Smooth muscle cell (in vitro differentiated cells): ENCODE measurements around the gene ADAMTS17. TPM values are rescaled to one million over a fixed set of nuclear protein-coding genes. Genes with fewer than 3 reads are reported as not detected.

Source experiments
- DNase-seq: peaks from one replicate; lab custom pipeline; 2025; ENCODE audit not compliant: unreplicated experiment; lab: John Stamatoyannopoulos, UW
- H2AFZ ChIP-seq: fragments of 200-600 bp; sonication (generic); 2 replicates; pipeline ENCODE4 v1.6.0; 2016; ENCODE audit warnings: antibody characterized with exemption, low read depth, mild to moderate bottlenecking
- H3F3A ChIP-seq: fragments of 200-600 bp; sonication (generic); 2 replicates; pipeline ENCODE4 v1.6.0; 2017; ENCODE audit warnings: antibody characterized with exemption, low read depth
- H3K27ac ChIP-seq: fragments of 200-600 bp; sonication (generic); 2 replicates; pipeline ENCODE4 v1.5.1; 2016; ENCODE audit warnings: low read depth, mild to moderate bottlenecking
- H3K27me3 ChIP-seq: fragments of 200-600 bp; sonication (generic); 2 replicates; pipeline ENCODE4 v1.6.1; 2016; ENCODE audit warnings: low read depth, mild to moderate bottlenecking
- H3K36me3 ChIP-seq: fragments of 200-600 bp; sonication (generic); 2 replicates; pipeline ENCODE4 v1.5.1; 2016; ENCODE audit warnings: low read depth
- H3K4me1 ChIP-seq: fragments of 200-600 bp; sonication (generic); 2 replicates; pipeline ENCODE4 v1.5.1; 2016; ENCODE audit warnings: low read depth
- H3K4me2 ChIP-seq: fragments of 200-600 bp; sonication (generic); 2 replicates; pipeline ENCODE4 v1.6.0; 2016; ENCODE audit warnings: mild to moderate bottlenecking
- H3K4me3 ChIP-seq: fragments of 200-600 bp; sonication (generic); 2 replicates; pipeline ENCODE4 v1.5.1; 2016; ENCODE audit warnings: mild to moderate bottlenecking
- H3K79me2 ChIP-seq: fragments of 200-600 bp; sonication (generic); 2 replicates; pipeline ENCODE4 v1.6.0; 2016; ENCODE audit warnings: low read depth, mild to moderate bottlenecking
- H3K9ac ChIP-seq: fragments of 200-600 bp; sonication (generic); 2 replicates; pipeline ENCODE4 v1.6.0; 2016; ENCODE audit warnings: low read depth
- H3K9me3 ChIP-seq: fragments of 200-600 bp; sonication (generic); replicated peaks from 2 replicates; pipeline ENCODE4 v1.5.1; 2016; ENCODE audit warnings: low read depth
- H4K20me1 ChIP-seq: fragments of 200-600 bp; sonication (generic); 2 replicates; pipeline ENCODE4 v1.6.0; 2016; ENCODE audit warnings: low read depth
- WGBS: methylation state at CpG from one replicate; pipeline ENCODE4 v1.1.7; 2016; ENCODE audit warnings: low lambda C conversion rate; 5-methylcytosine and 5-hydroxymethylcytosine counted together
- polyA plus RNA-seq: library from polyadenylated mRNA; unstranded; fragments of >200 nt; fragmentation: Nextera tagmentation; extraction: Ambion mirVana; gene quantifications from 2 replicates; pipeline ENCODE4 v1.2.1, GENCODE V29; 2016
- total RNA-seq: library from RNA; depleted of rRNA; stranded (reverse); fragments of >200 nt; gene quantifications from 2 replicates; pipeline ENCODE4 v1.2.3, GENCODE V29; 2014
- TF ChIP-seq, protein P1 (sequence below): fragments of 200-600 bp; sonication (generic); IDR thresholded peaks from 2 replicates; pipeline ENCODE4 v1.5.1; 2017; ENCODE audit warnings: borderline replicate concordance, mild to moderate bottlenecking, antibody characterized with exemption; ENCODE audit not compliant: insufficient read depth, poor library complexity, severe bottlenecking

The ADAMTS17 gene
- total and polyA plus RNA-seq, 2 experiments from 2014 or later, result 0.63 to 3.1 TPM

- H3K36me3 ChIP-seq, result no peaks in the 10 kb centered on the region
- no peaks in the 10 kb centered on the region for H4K20me1 ChIP-seq
- no peak overlapping the region for H3K4me3 ChIP-seq
- no peak overlapping the region for H3K27ac ChIP-seq
- no peaks in the 10 kb centered on the region for H3K79me2 ChIP-seq
- H3K4me1 ChIP-seq, result peaks cover 9% of the 10 kb centered on the region
- no peak for DNase-seq
- WGBS, result 41% methylated on average over 7 of the region's 7 CpGs
- H3K9me3 ChIP-seq, result no peaks in the 10 kb centered on the region
- no peaks in the 10 kb centered on the region for H3K27me3 ChIP-seq
- no peak overlapping the region for H3K9ac ChIP-seq
- TF ChIP-seq, protein P1, sequence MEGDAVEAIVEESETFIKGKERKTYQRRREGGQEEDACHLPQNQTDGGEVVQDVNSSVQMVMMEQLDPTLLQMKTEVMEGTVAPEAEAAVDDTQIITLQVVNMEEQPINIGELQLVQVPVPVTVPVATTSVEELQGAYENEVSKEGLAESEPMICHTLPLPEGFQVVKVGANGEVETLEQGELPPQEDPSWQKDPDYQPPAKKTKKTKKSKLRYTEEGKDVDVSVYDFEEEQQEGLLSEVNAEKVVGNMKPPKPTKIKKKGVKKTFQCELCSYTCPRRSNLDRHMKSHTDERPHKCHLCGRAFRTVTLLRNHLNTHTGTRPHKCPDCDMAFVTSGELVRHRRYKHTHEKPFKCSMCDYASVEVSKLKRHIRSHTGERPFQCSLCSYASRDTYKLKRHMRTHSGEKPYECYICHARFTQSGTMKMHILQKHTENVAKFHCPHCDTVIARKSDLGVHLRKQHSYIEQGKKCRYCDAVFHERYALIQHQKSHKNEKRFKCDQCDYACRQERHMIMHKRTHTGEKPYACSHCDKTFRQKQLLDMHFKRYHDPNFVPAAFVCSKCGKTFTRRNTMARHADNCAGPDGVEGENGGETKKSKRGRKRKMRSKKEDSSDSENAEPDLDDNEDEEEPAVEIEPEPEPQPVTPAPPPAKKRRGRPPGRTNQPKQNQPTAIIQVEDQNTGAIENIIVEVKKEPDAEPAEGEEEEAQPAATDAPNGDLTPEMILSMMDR, result no peak
- peak overlapping the region; percentile 60 for H2AFZ ChIP-seq
- H3K4me2 ChIP-seq, result peak overlapping the region; percentile 62
- H3F3A ChIP-seq, result no peaks in the 10 kb centered on the region
Measured at GRCh38 chr15:100308213-100308600, 33.6 kb downstream of the ADAMTS17 start.

DNA sequence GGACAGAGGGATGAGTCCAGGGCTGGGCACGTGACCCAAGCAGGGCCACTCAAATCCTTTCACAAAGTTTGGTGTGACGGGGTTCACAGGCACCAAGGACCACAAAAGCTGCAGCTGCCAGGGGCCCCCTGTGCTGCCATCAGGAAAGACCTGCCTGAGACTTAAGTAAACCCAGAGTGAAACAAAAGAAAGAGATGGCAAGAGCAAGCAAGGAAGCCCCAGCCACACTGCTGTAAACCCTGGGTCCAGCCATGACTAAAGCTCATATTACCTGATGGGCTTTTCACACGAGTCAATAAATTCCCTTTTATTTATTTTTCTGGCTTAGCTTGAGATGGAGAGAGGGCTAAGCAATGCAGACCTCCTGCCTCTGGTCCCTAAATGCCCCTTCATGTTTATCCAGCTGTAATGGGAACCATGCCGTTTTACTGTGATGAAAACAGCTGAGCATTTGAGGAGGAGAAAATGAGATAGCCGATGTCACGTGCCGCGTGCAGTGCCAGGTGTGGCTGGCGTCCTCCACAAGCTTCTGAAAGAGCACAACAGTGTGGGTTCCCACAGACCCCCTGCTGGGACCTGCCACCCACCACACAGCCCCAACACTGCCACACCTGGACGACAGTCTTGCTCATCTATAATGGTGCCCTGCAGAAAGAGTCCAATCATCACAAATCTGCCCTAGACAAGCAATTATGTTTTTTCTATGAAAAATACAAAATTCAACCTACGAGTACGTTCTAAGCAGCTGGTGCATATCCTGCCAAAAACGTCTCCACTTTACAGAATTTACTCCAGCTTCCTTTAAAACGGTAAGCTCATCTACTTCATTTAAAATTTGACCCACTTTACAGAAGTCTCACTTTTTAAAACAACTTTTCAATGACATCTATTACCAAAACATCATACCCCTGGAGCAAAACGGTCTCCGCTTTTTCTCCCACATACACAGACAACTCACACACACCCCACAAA, 34.2 kb downstream of the ADAMTS17 start:
- H3K4me2 ChIP-seq, result peak overlapping the region; percentile 62
- no peaks in the 10 kb centered on the region for H3K36me3 ChIP-seq
- WGBS, result 87% methylated on average over 16 of the region's 16 CpGs
- H3K4me3 ChIP-seq, result no peak overlapping the region
- H3K79me2 ChIP-seq, result no peaks in the 10 kb centered on the region
- H3F3A ChIP-seq, result no peaks in the 10 kb centered on the region
- H3K27ac ChIP-seq, result no peak overlapping the region
- DNase-seq, result no peak
- no peaks in the 10 kb centered on the region for H3K27me3 ChIP-seq
- H3K9ac ChIP-seq, result no peak overlapping the region
- no peaks in the 10 kb centered on the region for H4K20me1 ChIP-seq
- no peaks in the 10 kb centered on the region for H3K9me3 ChIP-seq
- TF ChIP-seq, protein P1, result no peak
- H2AFZ ChIP-seq, result peak overlapping the region; percentile 60
- H3K4me1 ChIP-seq, result peaks cover 9% of the 10 kb centered on the region

GRCh38 chr15:100306098-100306497, 35.7 kb downstream of the ADAMTS17 start:
- Histone ChIP-seq H3K27ac (no peak overlapping the region), H3K4me1 (peaks cover 9% of the 10 kb centered on the region), H3K9ac (no peak overlapping the region), H3K4me3 (no peak overlapping the region), H3K9me3 (no peaks in the 10 kb centered on the region), H3F3A (no peaks in the 10 kb centered on the region), H3K4me2 (no peak overlapping the region), H4K20me1 (no peaks in the 10 kb centered on the region), H3K36me3 (no peaks in the 10 kb centered on the region), H3K27me3 (no peaks in the 10 kb centered on the region), H3K79me2 (no peaks in the 10 kb centered on the region), H2AFZ (no peak overlapping the region)
- TF ChIP-seq, protein P1, result no peak
- 93% methylated on average over 8 of the region's 8 CpGs for WGBS
- DNase-seq, result no peak
